Sigmoid colon (tissue), 4 donors: ENCODE data around the gene CASP2.

Source experiments
- CTCF ChIP-seq, 4 experiments: fragments of 450-650 bp in 3 of 4; fragments of 200-600 bp in 1 of 4; IDR thresholded peaks; one replicate each; pipeline ENCODE4 v1.5.1; 2016 to 2019; ENCODE audit warnings: antibody characterized with exemption in 4 of 4, mild to moderate bottlenecking in 3 of 4, moderate library complexity in 2 of 4
- EP300 ChIP-seq, 4 donors: sonication (generic); formaldehyde crosslinking; IDR thresholded peaks; one replicate each; pipeline ENCODE4 v1.6.1; 2017; ENCODE audit warnings: antibody characterized with exemption in 4 of 4
- POLR2AphosphoS5 ChIP-seq, 4 donors: sonication (generic); formaldehyde crosslinking; IDR thresholded peaks; one replicate each; pipeline ENCODE4 v1.6.1; 2017; ENCODE audit warnings: antibody characterized with exemption in 4 of 4

GRCh38 chr7:143318661-143319060, 30.5 kb downstream of the CASP2 start:
- TF ChIP-seq POLR2AphosphoS5 (IDR thresholded peaks at IDR 0.05) (no peak), CTCF (IDR thresholded peaks at IDR 0.05) (no peak), EP300 (IDR thresholded peaks at IDR 0.05) (no peak)
